Thyroid gland (tissue), 4 donors: Measurements from ENCODE around the gene MAP3K8. TPM values are rescaled to one million over a fixed set of nuclear protein-coding genes. Genes with fewer than 3 reads are reported as not detected.
"Not testable (repeated sequence)": the region's sequence is repeated elsewhere in the genome, so short reads cannot be mapped to it uniquely, and the experiment has no call there.

Experiments used
- DNase-seq, 2 donors: peaks; one replicate each; pipeline ENCODE4 v3.0.0-alpha.2; 2019
- H3K27ac ChIP-seq, 3 donors: fragments of 200-600 bp; sonication (generic); 1 replicate in 2 of 3; 2 replicates in 1 of 3; pipeline ENCODE4 v1.5.1; 2016 to 2019; ENCODE audit warnings: mild to moderate bottlenecking in 1 of 3, moderate library complexity in 1 of 3
- H3K27me3 ChIP-seq: fragments of 200-600 bp; sonication (generic); one replicate; pipeline ENCODE4 v1.5.1; 2019
- H3K36me3 ChIP-seq, 2 donors: fragments of 200-600 bp; sonication (generic); one replicate each; pipeline ENCODE4 v1.5.1; 2016 to 2019
- H3K4me1 ChIP-seq, 2 donors: fragments of 200-600 bp; sonication (generic); one replicate each; pipeline ENCODE4 v1.5.1; 2017 to 2019
- H3K4me3 ChIP-seq, 3 donors: fragments of 200-600 bp; sonication (generic); replicated peaks in 1 of 3; 1 replicate in 2 of 3; 2 replicates in 1 of 3; pipeline ENCODE4 v1.5.1; 2016; ENCODE audit warnings: mild to moderate bottlenecking in 1 of 3
- H3K9me3 ChIP-seq: fragments of 200-600 bp; sonication (generic); one replicate; pipeline ENCODE4 v1.5.1; 2017
- POLR2A ChIP-seq, 2 donors: fragments of 450-650 bp; IDR thresholded peaks; one replicate each; pipeline ENCODE4 v1.6.1; 2017; ENCODE audit warnings: antibody characterized with exemption in 2 of 2, mild to moderate bottlenecking in 2 of 2, moderate library complexity in 1 of 2
- WGBS, 2 donors: methylation state at CpG; one replicate each; pipeline ENCODE4 v1.1.5; 2017; 5-methylcytosine and 5-hydroxymethylcytosine counted together
- intact Hi-C: fragments of 100-400 bp; cut with DNase I; formaldehyde crosslinking; loops from one replicate; pipeline ENCODE4 v1.15.1; 2023
- total RNA-seq, 4 donors: library from RNA; depleted of rRNA; stranded (reverse); fragments of >200 nt; gene quantifications; one replicate each; pipeline ENCODE4 v1.2.3, GENCODE V29; 2016
- TF ChIP-seq, protein P1 (sequence below), 6 experiments: fragments of 200-600 bp in 3 of 6; fragments of 450-650 bp in 3 of 6; sonication (generic) in 3 of 6; IDR thresholded peaks; one replicate each; pipeline ENCODE4 v1.5.1; 2016 to 2019; ENCODE audit warnings: antibody characterized with exemption in 6 of 6, mild to moderate bottlenecking in 2 of 6, inconsistent platforms in 1 of 6, moderate library complexity in 1 of 6

Gene MAP3K8
- total RNA-seq, 4 donors from 2014 or later: 9.7 to 37.9 (median 22.7) TPM

- TF ChIP-seq, protein P1, sequence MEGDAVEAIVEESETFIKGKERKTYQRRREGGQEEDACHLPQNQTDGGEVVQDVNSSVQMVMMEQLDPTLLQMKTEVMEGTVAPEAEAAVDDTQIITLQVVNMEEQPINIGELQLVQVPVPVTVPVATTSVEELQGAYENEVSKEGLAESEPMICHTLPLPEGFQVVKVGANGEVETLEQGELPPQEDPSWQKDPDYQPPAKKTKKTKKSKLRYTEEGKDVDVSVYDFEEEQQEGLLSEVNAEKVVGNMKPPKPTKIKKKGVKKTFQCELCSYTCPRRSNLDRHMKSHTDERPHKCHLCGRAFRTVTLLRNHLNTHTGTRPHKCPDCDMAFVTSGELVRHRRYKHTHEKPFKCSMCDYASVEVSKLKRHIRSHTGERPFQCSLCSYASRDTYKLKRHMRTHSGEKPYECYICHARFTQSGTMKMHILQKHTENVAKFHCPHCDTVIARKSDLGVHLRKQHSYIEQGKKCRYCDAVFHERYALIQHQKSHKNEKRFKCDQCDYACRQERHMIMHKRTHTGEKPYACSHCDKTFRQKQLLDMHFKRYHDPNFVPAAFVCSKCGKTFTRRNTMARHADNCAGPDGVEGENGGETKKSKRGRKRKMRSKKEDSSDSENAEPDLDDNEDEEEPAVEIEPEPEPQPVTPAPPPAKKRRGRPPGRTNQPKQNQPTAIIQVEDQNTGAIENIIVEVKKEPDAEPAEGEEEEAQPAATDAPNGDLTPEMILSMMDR (IDR thresholded peaks at IDR 0.05): no peak
- no peak for TF ChIP-seq POLR2A (IDR thresholded peaks at IDR 0.05)
- H3K4me1 ChIP-seq: peaks cover 16 to 32% of the 10 kb centered on the region in 2 donors
- 91 to 100% methylated on average over 2 of the region's 2 CpGs for WGBS, 2 donors
- H3K36me3 ChIP-seq: no peaks in the 10 kb centered on the region
- H3K27me3 ChIP-seq: no peaks in the 10 kb centered on the region
- H3K4me3 ChIP-seq: no peak overlapping the region
- H3K9me3 ChIP-seq: no peaks in the 10 kb centered on the region
- intact Hi-C loops: no loop called here
- no peak for DNase-seq
- H3K27ac ChIP-seq: no peak overlapping the region
Observed at GRCh38 chr10:30420266-30420665, 13.7 kb upstream of the MAP3K8 start.

GRCh38 chr10:30420766-30421165, 13.2 kb upstream of the MAP3K8 start:
- Histone ChIP-seq H3K27ac (no peak overlapping the region), H3K27me3 (no peaks in the 10 kb centered on the region), H3K4me3 (no peak overlapping the region), H3K4me1 (peaks cover 16 to 32% of the 10 kb centered on the region in 2 donors), H3K36me3 (no peaks in the 10 kb centered on the region), H3K9me3 (no peaks in the 10 kb centered on the region)
- intact Hi-C loops: no loop called here
- TF ChIP-seq, protein P1 (IDR thresholded peaks at IDR 0.05): no peak
- no peak for TF ChIP-seq POLR2A (IDR thresholded peaks at IDR 0.05)
- DNase-seq: no peak
- WGBS, 2 donors: 86 to 91% methylated on average over 1 of the region's 1 CpG

DNA sequence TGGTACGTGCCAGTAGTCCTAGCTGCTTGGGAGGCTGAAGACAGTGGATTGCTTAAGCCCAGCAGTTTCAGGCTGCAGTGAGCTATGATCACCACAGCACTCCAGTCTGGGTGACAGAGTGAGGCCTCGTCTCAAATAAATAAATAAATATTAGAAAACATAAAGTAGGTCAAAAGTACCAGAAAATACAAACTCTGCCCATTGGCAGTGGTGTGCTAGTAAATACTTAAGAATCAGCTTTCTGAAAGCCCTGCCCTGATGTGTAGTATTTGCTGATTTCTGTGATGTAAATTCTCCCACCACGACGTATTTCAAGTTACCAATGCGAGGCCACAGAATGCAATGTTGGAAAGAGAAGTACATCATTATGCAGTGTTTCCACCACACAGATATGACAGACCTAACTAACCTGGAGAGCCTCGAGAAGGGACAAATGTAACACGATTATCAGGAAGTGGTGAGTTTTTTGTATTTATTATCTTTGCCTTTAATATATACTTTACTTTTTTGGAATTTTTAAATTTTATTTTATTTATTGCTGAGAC, 11.8 kb upstream of the MAP3K8 start:
- TF ChIP-seq, protein P1 (IDR thresholded peaks at IDR 0.05): no peak
- no peak for TF ChIP-seq POLR2A (IDR thresholded peaks at IDR 0.05)
- Histone ChIP-seq H3K27me3 (no peaks in the 10 kb centered on the region), H3K9me3 (no peaks in the 10 kb centered on the region), H3K36me3 (no peaks in the 10 kb centered on the region), H3K4me3 (no peak overlapping the region), H3K27ac (peak overlapping the region; percentile 60 to 90 (median 82)), H3K4me1 (peaks cover 16 to 32% of the 10 kb centered on the region in 2 donors)
- DNase-seq: no peak
- intact Hi-C loops: no loop called here
- WGBS, 2 donors: 83% methylated on average over 7 of the region's 7 CpGs

GRCh38 chr10:30422981-30423654, 10.9 kb upstream of the MAP3K8 start:
- no peaks in the 10 kb centered on the region for H3K27me3 ChIP-seq
- 25 to 37% methylated on average over 8 of the region's 8 CpGs for WGBS, 2 donors
- intact Hi-C loops: no loop called here
- H3K9me3 ChIP-seq: no peaks in the 10 kb centered on the region
- H3K36me3 ChIP-seq: no peaks in the 10 kb centered on the region
- peak; percentile 68 to 83 for DNase-seq
- peak overlapping the region; percentile 60 to 90 (median 82) for H3K27ac ChIP-seq
- no peak overlapping the region for H3K4me3 ChIP-seq
- TF ChIP-seq, protein P1 (IDR thresholded peaks at IDR 0.05): no peak
- TF ChIP-seq POLR2A (IDR thresholded peaks at IDR 0.05): peak in 1 of 2 donors; percentile 32
- peaks cover 20 to 39% of the 10 kb centered on the region in 2 donors for H3K4me1 ChIP-seq

DNA sequence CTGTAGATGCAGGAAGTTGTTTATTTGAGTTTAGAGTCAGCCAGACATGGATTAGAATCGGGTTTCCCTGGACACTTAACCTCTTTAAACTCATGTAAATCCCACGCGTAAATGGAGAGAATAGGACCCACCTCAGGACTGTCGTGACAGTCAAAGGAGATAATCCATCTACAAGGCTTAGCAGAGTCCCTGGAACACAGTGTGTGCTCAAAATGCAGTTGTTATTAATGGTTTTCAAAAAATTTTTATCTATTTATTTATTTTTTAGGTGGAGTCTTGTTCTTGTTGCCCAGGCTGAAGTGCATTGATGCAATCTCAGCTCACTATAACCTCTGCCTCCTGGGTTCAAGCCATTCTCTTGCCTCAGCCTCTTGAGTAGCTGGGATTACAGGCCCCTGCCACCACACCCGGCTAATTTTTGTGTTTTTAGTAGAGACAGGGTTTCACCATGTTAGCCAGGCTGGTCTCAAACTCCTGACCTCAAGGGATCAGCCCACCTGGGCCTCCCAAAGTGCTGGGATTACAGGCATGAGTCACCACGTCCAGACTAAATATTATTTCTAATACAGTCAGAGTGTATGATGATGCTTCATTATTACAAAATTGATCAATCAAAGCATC, 10.2 kb upstream of the MAP3K8 start:
- H3K4me1 ChIP-seq: peaks cover 20 to 33% of the 10 kb centered on the region in 2 donors
- DNase-seq: peak; percentile 7 to 8
- peak overlapping the region; percentile 60 to 90 (median 82) for H3K27ac ChIP-seq
- H3K9me3 ChIP-seq, H3K27me3 ChIP-seq, intact Hi-C loops, H3K36me3 ChIP-seq, H3K4me3 ChIP-seq: not testable (repeated sequence)
- 38% methylated on average over 6 of the region's 6 CpGs for WGBS, 2 donors
